ENCODE data around the gene PARD6G. TPM values are rescaled to one million over a fixed set of nuclear protein-coding genes. Genes with fewer than 3 reads are reported as not detected.

Gene PARD6G
- total and polyA plus RNA-seq, 10 of the 15 experiments (the other 5 are each of a cell fraction or from before 2014, with no cell fraction given), result 0.20 to 2.0 (median 0.60) TPM

DNA sequence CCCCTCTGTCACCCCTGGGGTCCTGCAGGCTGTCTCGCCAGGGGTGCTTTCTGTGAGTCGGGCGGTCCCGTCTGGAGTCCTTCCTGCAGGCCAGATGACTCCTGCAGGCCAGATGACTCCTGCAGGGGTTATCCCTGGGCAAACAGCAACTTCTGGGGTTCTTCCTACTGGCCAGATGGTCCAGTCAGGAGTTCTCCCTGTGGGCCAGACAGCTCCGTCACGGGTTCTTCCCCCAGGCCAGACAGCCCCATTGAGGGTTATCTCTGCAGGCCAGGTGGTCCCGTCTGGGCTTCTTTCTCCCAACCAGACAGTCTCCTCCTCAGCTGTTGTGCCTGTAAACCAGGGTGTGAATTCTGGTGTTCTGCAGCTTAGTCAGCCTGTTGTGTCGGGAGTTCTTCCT, 110.6 kb downstream of the PARD6G start:
- Histone ChIP-seq H3K9ac (ENCODE audit: control insufficient read depth, insufficient read depth, low read length) (no peak overlapping the region), H3K36me3 (ENCODE audit: control insufficient read depth in 2 of 2, insufficient read depth in 2 of 2, low read length in 1 of 2) (peaks cover 16 to 17% of the 10 kb centered on the region in 2 experiments; a peak in 3 of 4 replicates), H3K4me3 (no peak overlapping the region), H4K20me1 (ENCODE audit: control insufficient read depth, insufficient read depth) (no peaks in the 10 kb centered on the region), H3K79me2 (ENCODE audit: control insufficient read depth, insufficient read depth, low read length) (no peaks in the 10 kb centered on the region), H3K9me3 (replicated peaks; ENCODE audit: control insufficient read depth, insufficient read depth, low read length) (no peaks in the 10 kb centered on the region), H2AFZ (ENCODE audit: control insufficient read depth, low read depth, low read length) (no peak overlapping the region), H3K4me2 (ENCODE audit: control insufficient read depth, insufficient read depth) (no peak overlapping the region), H3K27ac (ENCODE audit: control insufficient read depth, insufficient read depth) (no peak overlapping the region), H3K27me3 (replicated peaks in 1 of 2; ENCODE audit: control insufficient read depth in 2 of 2, insufficient read depth in 2 of 2, low read length in 1 of 2) (no peaks in the 10 kb centered on the region), H3K4me1 (ENCODE audit: control insufficient read depth, insufficient read depth, low read length) (no peaks in the 10 kb centered on the region; the same call in 1 of the 2 replicates)
- ATAC-seq (no peak), FAIRE-seq (no peak), DNase-seq (ENCODE audit: low read depth, low spot score) (no peak)
- intact Hi-C loops (cut with micrococcal nuclease; ENCODE audit: unreplicated experiment) (no loop called here), in situ Hi-C loops (cut with MboI) (no loop called here)
- ChIA-PET CTCF (interaction anchor here (0.5 kb wide), 1 partner anchor 22 kb away, joined by 3 read pairs; no protein-coding TSS in a partner anchor), RAD21 (ENCODE audit: unreplicated experiment) (no interaction called here), SMC1A (ENCODE audit: uncharacterized antibody, unreplicated experiment) (no interaction called here), POLR2A (no interaction called here)
- no TSS peak for BruUV-seq (replicated peaks)
- WGBS (ENCODE audit: insufficient coverage, insufficient replicate concordance, low lambda C conversion rate, missing lambda C conversion rate), result 94% methylated on average over 8 of the region's 8 CpGs
- TF ChIP-seq, protein P1, sequence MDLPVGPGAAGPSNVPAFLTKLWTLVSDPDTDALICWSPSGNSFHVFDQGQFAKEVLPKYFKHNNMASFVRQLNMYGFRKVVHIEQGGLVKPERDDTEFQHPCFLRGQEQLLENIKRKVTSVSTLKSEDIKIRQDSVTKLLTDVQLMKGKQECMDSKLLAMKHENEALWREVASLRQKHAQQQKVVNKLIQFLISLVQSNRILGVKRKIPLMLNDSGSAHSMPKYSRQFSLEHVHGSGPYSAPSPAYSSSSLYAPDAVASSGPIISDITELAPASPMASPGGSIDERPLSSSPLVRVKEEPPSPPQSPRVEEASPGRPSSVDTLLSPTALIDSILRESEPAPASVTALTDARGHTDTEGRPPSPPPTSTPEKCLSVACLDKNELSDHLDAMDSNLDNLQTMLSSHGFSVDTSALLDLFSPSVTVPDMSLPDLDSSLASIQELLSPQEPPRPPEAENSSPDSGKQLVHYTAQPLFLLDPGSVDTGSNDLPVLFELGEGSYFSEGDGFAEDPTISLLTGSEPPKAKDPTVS (IDR thresholded peaks at IDR 0.05; ENCODE audit: low read depth, low read length), result no peak
- TF ChIP-seq TARDBP (IDR thresholded peaks at IDR 0.05; ENCODE audit: borderline replicate concordance), result no peak

DNA sequence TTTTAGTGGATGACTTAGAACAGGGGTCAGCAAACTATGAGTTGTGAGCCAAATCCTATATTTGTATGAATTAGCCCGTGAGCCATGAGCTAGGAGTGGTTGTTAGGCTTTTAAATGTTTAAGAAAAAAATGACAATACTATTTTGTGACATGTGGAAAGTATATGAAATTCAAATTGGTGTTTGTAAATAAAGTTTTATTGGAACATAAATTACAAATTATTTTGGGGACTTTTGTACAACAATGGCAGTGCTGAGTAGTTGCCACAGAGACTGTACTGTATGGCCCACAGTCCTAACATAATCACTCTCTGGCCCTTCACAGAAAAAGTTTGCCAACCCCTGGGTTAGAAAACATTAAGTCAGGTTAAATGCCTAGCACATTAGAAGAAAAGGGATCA, 112.2 kb downstream of the PARD6G start:
- H3K79me2 ChIP-seq (ENCODE audit: control insufficient read depth, insufficient read depth, low read length), result no peaks in the 10 kb centered on the region; the same call in none of the 2 replicates
- H3K27ac ChIP-seq (ENCODE audit: control insufficient read depth, insufficient read depth), result no peak overlapping the region
- SMC1A ChIA-PET (ENCODE audit: uncharacterized antibody, unreplicated experiment), result interaction anchor here (1.6 kb wide), 1 partner anchor 21 kb away, joined by 4 read pairs; no protein-coding TSS in a partner anchor
- in situ Hi-C loops (cut with MboI) (no loop called here), intact Hi-C loops (cut with micrococcal nuclease; ENCODE audit: unreplicated experiment) (no loop called here)
- ATAC-seq (no peak), DNase-seq (ENCODE audit: low read depth, low spot score) (no peak), FAIRE-seq (no peak)
- CTCF ChIA-PET, result interaction anchor here (0.6 kb wide), 1 partner anchor 122 kb away, joined by 3 read pairs; no protein-coding TSS in a partner anchor
- H3K9me3 ChIP-seq (replicated peaks; ENCODE audit: control insufficient read depth, insufficient read depth, low read length), result no peaks in the 10 kb centered on the region
- no peak overlapping the region for H3K4me3 ChIP-seq
- 100% methylated on average over 1 of the region's 1 CpG for WGBS (ENCODE audit: insufficient coverage, insufficient replicate concordance, low lambda C conversion rate, missing lambda C conversion rate)
- RAD21 ChIA-PET (ENCODE audit: unreplicated experiment), result no interaction called here
- no peaks in the 10 kb centered on the region for H4K20me1 ChIP-seq (ENCODE audit: control insufficient read depth, insufficient read depth)
- H3K36me3 ChIP-seq (ENCODE audit: control insufficient read depth in 2 of 2, insufficient read depth in 2 of 2, low read length in 1 of 2), result peaks cover 12 to 17% of the 10 kb centered on the region in 2 experiments; a peak in 3 of 4 replicates
- H3K4me1 ChIP-seq (ENCODE audit: control insufficient read depth, insufficient read depth, low read length), result no peaks in the 10 kb centered on the region; the same call in 1 of the 2 replicates
- no peak overlapping the region for H2AFZ ChIP-seq (ENCODE audit: control insufficient read depth, low read depth, low read length)
- no peaks in the 10 kb centered on the region for H3K27me3 ChIP-seq (replicated peaks in 1 of 2; ENCODE audit: control insufficient read depth in 2 of 2, insufficient read depth in 2 of 2, low read length in 1 of 2)
- POLR2A ChIA-PET, result no interaction called here
- BruUV-seq (replicated peaks), result no TSS peak
- H3K4me2 ChIP-seq (ENCODE audit: control insufficient read depth, insufficient read depth), result no peak overlapping the region
- H3K9ac ChIP-seq (ENCODE audit: control insufficient read depth, insufficient read depth, low read length), result no peak overlapping the region
- no peak for TF ChIP-seq HDAC6 (IDR thresholded peaks at IDR 0.05; ENCODE audit: unreplicated experiment)
- TF ChIP-seq ELK1 (IDR thresholded peaks at IDR 0.05; ENCODE audit: low read depth, low read length), result no peak
- TF ChIP-seq, protein P2, sequence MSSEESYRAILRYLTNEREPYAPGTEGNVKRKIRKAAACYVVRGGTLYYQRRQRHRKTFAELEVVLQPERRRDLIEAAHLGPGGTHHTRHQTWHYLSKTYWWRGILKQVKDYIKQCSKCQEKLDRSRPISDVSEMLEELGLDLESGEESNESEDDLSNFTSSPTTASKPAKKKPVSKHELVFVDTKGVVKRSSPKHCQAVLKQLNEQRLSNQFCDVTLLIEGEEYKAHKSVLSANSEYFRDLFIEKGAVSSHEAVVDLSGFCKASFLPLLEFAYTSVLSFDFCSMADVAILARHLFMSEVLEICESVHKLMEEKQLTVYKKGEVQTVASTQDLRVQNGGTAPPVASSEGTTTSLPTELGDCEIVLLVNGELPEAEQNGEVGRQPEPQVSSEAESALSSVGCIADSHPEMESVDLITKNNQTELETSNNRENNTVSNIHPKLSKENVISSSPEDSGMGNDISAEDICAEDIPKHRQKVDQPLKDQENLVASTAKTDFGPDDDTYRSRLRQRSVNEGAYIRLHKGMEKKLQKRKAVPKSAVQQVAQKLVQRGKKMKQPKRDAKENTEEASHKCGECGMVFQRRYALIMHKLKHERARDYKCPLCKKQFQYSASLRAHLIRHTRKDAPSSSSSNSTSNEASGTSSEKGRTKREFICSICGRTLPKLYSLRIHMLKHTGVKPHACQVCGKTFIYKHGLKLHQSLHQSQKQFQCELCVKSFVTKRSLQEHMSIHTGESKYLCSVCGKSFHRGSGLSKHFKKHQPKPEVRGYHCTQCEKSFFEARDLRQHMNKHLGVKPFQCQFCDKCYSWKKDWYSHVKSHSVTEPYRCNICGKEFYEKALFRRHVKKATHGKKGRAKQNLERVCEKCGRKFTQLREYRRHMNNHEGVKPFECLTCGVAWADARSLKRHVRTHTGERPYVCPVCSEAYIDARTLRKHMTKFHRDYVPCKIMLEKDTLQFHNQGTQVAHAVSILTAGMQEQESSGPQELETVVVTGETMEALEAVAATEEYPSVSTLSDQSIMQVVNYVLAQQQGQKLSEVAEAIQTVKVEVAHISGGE (CRISPR knock-in tag; IDR thresholded peaks at IDR 0.05), result no peak
- TF ChIP-seq, protein P3, sequence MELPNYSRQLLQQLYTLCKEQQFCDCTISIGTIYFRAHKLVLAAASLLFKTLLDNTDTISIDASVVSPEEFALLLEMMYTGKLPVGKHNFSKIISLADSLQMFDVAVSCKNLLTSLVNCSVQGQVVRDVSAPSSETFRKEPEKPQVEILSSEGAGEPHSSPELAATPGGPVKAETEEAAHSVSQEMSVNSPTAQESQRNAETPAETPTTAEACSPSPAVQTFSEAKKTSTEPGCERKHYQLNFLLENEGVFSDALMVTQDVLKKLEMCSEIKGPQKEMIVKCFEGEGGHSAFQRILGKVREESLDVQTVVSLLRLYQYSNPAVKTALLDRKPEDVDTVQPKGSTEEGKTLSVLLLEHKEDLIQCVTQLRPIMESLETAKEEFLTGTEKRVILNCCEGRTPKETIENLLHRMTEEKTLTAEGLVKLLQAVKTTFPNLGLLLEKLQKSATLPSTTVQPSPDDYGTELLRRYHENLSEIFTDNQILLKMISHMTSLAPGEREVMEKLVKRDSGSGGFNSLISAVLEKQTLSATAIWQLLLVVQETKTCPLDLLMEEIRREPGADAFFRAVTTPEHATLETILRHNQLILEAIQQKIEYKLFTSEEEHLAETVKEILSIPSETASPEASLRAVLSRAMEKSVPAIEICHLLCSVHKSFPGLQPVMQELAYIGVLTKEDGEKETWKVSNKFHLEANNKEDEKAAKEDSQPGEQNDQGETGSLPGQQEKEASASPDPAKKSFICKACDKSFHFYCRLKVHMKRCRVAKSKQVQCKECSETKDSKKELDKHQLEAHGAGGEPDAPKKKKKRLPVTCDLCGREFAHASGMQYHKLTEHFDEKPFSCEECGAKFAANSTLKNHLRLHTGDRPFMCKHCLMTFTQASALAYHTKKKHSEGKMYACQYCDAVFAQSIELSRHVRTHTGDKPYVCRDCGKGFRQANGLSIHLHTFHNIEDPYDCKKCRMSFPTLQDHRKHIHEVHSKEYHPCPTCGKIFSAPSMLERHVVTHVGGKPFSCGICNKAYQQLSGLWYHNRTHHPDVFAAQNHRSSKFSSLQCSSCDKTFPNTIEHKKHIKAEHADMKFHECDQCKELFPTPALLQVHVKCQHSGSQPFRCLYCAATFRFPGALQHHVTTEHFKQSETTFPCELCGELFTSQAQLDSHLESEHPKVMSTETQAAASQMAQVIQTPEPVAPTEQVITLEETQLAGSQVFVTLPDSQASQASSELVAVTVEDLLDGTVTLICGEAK (IDR thresholded peaks at IDR 0.05; ENCODE audit: borderline replicate concordance), result peak; percentile 53; the same call in 1 of the 2 replicates

Data from GM12878 (cell line).